ENCODE data around the gene PTH2. TPM values are rescaled to one million over a fixed set of nuclear protein-coding genes. Genes with fewer than 3 reads are reported as not detected.

PTH2 gene
- total and polyA plus RNA-seq, 10 of the 15 experiments (the other 5 are each of a cell fraction or from before 2014, with no cell fraction given) = not detected

GRCh38 chr19:49434907-49435583 lies 11.8 kb upstream of the PTH2 start:
- WGBS (ENCODE audit: insufficient coverage, insufficient replicate concordance, low lambda C conversion rate, missing lambda C conversion rate) = 70% methylated on average over 18 of the region's 18 CpGs
- FAIRE-seq = no peak
- SMC1A ChIA-PET (ENCODE audit: uncharacterized antibody, unreplicated experiment) = interaction anchor here (0.8 to 1.3 kb wide), 3 partner anchors 39 to 66 kb away, joined by 3 read pairs; no protein-coding TSS in a partner anchor
- H3K36me3 ChIP-seq (ENCODE audit: control insufficient read depth in 2 of 2, insufficient read depth in 2 of 2, low read length in 1 of 2) = no peaks in the 10 kb centered on the region
- CTCF ChIA-PET = interaction anchor here (0.6 to 2.2 kb wide), 6 partner anchors 8 to 208 kb away, joined by 3 to 8 read pairs (median 4); partner anchors contain the start of genes FLT3LG and GFY
- intact Hi-C loops (cut with micrococcal nuclease; ENCODE audit: unreplicated experiment) (no loop called here), in situ Hi-C loops (cut with MboI) (loop anchor here (5.0 kb wide), 1 partner anchor 43 kb away; no protein-coding TSS in a partner anchor)
- RAD21 ChIA-PET (ENCODE audit: unreplicated experiment) = interaction anchor here (1.1 kb wide), 1 partner anchor 43 kb away, joined by 4 read pairs; no protein-coding TSS in a partner anchor
- no peak for DNase-seq (ENCODE audit: low read depth, low spot score)
- no peak overlapping the region for H2AFZ ChIP-seq (ENCODE audit: control insufficient read depth, low read depth, low read length)
- no peaks in the 10 kb centered on the region for H3K79me2 ChIP-seq (ENCODE audit: control insufficient read depth, insufficient read depth, low read length)
- BruUV-seq (replicated peaks) = no TSS peak
- no peak overlapping the region for H3K4me3 ChIP-seq
- ATAC-seq = no peak
- no peaks in the 10 kb centered on the region for H3K9me3 ChIP-seq (replicated peaks; ENCODE audit: control insufficient read depth, insufficient read depth, low read length)
- H3K4me1 ChIP-seq (ENCODE audit: control insufficient read depth, insufficient read depth, low read length) = no peaks in the 10 kb centered on the region
- TF ChIP-seq, protein P1, sequence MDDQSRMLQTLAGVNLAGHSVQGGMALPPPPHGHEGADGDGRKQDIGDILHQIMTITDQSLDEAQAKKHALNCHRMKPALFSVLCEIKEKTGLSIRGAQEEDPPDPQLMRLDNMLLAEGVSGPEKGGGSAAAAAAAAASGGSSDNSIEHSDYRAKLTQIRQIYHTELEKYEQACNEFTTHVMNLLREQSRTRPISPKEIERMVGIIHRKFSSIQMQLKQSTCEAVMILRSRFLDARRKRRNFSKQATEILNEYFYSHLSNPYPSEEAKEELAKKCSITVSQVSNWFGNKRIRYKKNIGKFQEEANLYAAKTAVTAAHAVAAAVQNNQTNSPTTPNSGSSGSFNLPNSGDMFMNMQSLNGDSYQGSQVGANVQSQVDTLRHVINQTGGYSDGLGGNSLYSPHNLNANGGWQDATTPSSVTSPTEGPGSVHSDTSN (IDR thresholded peaks at IDR 0.05; ENCODE audit: insufficient replicate concordance, low read depth, low read length) = peak; percentile 22
- TF ChIP-seq PKNOX1 (IDR thresholded peaks at IDR 0.05) = peak; percentile 68
- no peak for TF ChIP-seq E2F4 (IDR thresholded peaks at IDR 0.05; ENCODE audit: low read depth, low read length)
- TF ChIP-seq EZH2 (IDR thresholded peaks at IDR 0.05; ENCODE audit: borderline replicate concordance, control insufficient read depth, low read depth, low read length) = no peak
- no peak for TF ChIP-seq MEF2B (IDR thresholded peaks at IDR 0.05; ENCODE audit: partially characterized antibody, poor library complexity, severe bottlenecking)
- TF ChIP-seq SP1 (IDR thresholded peaks at IDR 0.05; ENCODE audit: low read depth, low read length) = peak; percentile 45
- TF ChIP-seq, protein P2, sequence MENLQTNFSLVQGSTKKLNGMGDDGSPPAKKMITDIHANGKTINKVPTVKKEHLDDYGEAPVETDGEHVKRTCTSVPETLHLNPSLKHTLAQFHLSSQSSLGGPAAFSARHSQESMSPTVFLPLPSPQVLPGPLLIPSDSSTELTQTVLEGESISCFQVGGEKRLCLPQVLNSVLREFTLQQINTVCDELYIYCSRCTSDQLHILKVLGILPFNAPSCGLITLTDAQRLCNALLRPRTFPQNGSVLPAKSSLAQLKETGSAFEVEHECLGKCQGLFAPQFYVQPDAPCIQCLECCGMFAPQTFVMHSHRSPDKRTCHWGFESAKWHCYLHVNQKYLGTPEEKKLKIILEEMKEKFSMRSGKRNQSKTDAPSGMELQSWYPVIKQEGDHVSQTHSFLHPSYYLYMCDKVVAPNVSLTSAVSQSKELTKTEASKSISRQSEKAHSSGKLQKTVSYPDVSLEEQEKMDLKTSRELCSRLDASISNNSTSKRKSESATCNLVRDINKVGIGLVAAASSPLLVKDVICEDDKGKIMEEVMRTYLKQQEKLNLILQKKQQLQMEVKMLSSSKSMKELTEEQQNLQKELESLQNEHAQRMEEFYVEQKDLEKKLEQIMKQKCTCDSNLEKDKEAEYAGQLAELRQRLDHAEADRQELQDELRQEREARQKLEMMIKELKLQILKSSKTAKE (IDR thresholded peaks at IDR 0.05; ENCODE audit: low read depth, poor library complexity, severe bottlenecking) = no peak
- TF ChIP-seq NFYB (IDR thresholded peaks at IDR 0.05; ENCODE audit: insufficient read depth, low read depth, low read length) = peak; percentile 73
- H3K27ac ChIP-seq (ENCODE audit: control insufficient read depth, insufficient read depth) = no peak overlapping the region
- peaks cover 4 to 14% of the 10 kb centered on the region in 2 experiments; a peak in 3 of 4 replicates for H3K27me3 ChIP-seq (replicated peaks in 1 of 2; ENCODE audit: control insufficient read depth in 2 of 2, insufficient read depth in 2 of 2, low read length in 1 of 2)
- POLR2A ChIA-PET = no interaction called here
- H3K9ac ChIP-seq (ENCODE audit: control insufficient read depth, insufficient read depth, low read length) = no peak overlapping the region
- no peaks in the 10 kb centered on the region for H4K20me1 ChIP-seq (ENCODE audit: control insufficient read depth, insufficient read depth)
- H3K4me2 ChIP-seq (ENCODE audit: control insufficient read depth, insufficient read depth) = no peak overlapping the region

All from GM12878 (cell line).